Measurements from ENCODE around the gene CSH2. TPM values are rescaled to one million over a fixed set of nuclear protein-coding genes. Genes with fewer than 3 reads are reported as not detected.

CSH2 gene
- total RNA-seq, 2 donors from 2014 or later: not detected

GRCh38 chr17:63833741-63834373 lies 39.6 kb downstream of the CSH2 start:
- no peak for TF ChIP-seq CTCF (IDR thresholded peaks at IDR 0.05)
- H3K9me3 ChIP-seq: no peaks in the 10 kb centered on the region
- H3K27ac ChIP-seq: no peak overlapping the region
- peaks cover 83% of the 10 kb centered on the region for H3K36me3 ChIP-seq
- no peaks in the 10 kb centered on the region for H3K27me3 ChIP-seq
- DNase-seq (ENCODE audit: low spot score): no peak
- peaks cover 0 to 43% of the 10 kb centered on the region in 2 donors for H3K4me1 ChIP-seq
- H3K4me3 ChIP-seq: no peak overlapping the region

GRCh38 chr17:63833026-63833740 lies 40.3 kb downstream of the CSH2 start:
- H3K4me1 ChIP-seq: peaks cover 0 to 43% of the 10 kb centered on the region in 2 donors
- H3K27me3 ChIP-seq: no peaks in the 10 kb centered on the region
- no peak for DNase-seq (ENCODE audit: low spot score)
- H3K36me3 ChIP-seq: peaks cover 83% of the 10 kb centered on the region
- H3K27ac ChIP-seq: no peak overlapping the region
- no peak overlapping the region for H3K4me3 ChIP-seq
- H3K9me3 ChIP-seq: no peaks in the 10 kb centered on the region
- no peak for TF ChIP-seq CTCF (IDR thresholded peaks at IDR 0.05)

- no peaks in the 10 kb centered on the region for H3K27me3 ChIP-seq
- H3K4me1 ChIP-seq: peaks cover 0 to 40% of the 10 kb centered on the region in 2 donors
- no peak for DNase-seq (ENCODE audit: low spot score)
- no peak overlapping the region for H3K4me3 ChIP-seq
- no peaks in the 10 kb centered on the region for H3K9me3 ChIP-seq
- TF ChIP-seq CTCF (IDR thresholded peaks at IDR 0.05): no peak
- H3K36me3 ChIP-seq: peaks cover 83% of the 10 kb centered on the region
- no peak overlapping the region for H3K27ac ChIP-seq
Observed at GRCh38 chr17:63832455-63832854, 41.0 kb downstream of the CSH2 start.

- Histone ChIP-seq H3K27me3 (no peaks in the 10 kb centered on the region), H3K4me1 (peaks cover 0 to 35% of the 10 kb centered on the region in 2 donors), H3K36me3 (peaks cover 79% of the 10 kb centered on the region), H3K4me3 (no peak overlapping the region), H3K27ac (no peak overlapping the region), H3K9me3 (no peaks in the 10 kb centered on the region)
- no peak for TF ChIP-seq CTCF (IDR thresholded peaks at IDR 0.05)
- no peak for DNase-seq (ENCODE audit: low spot score)
Observed at GRCh38 chr17:63832014-63832413, 41.5 kb downstream of the CSH2 start.

- no peak overlapping the region for H3K27ac ChIP-seq
- peaks cover 74% of the 10 kb centered on the region for H3K36me3 ChIP-seq
- no peaks in the 10 kb centered on the region for H3K27me3 ChIP-seq
- no peaks in the 10 kb centered on the region for H3K9me3 ChIP-seq
- TF ChIP-seq CTCF (IDR thresholded peaks at IDR 0.05): no peak
- peaks cover 0 to 34% of the 10 kb centered on the region in 2 donors for H3K4me1 ChIP-seq
- H3K4me3 ChIP-seq: no peak overlapping the region
- DNase-seq (ENCODE audit: low spot score): no peak
Observed at GRCh38 chr17:63831505-63831904, 42.0 kb downstream of the CSH2 start.

All from right atrium auricular region (tissue), 2 donors.